Neural progenitor cell (in vitro differentiated cells): Measurements from ENCODE around the gene GBP2.

Experiments used
- CTCF ChIP-seq: fragments of 200-600 bp; sonication (generic); IDR thresholded peaks from 2 replicates; pipeline ENCODE4 v1.5.1; 2017; ENCODE audit warnings: antibody characterized with exemption, mild to moderate bottlenecking
- EZH2 ChIP-seq: fragments of 200-600 bp; sonication (generic); IDR thresholded peaks from 2 replicates; pipeline ENCODE4 v1.6.1; 2017; ENCODE audit warnings: antibody characterized with exemption, mild to moderate bottlenecking, moderate library complexity
- EZH2phosphoT487 ChIP-seq: fragments of 200-600 bp; sonication (generic); IDR thresholded peaks from 2 replicates; pipeline ENCODE4 v1.6.1; 2017; ENCODE audit warnings: antibody characterized with exemption

GRCh38 chr1:89143484-89143883 lies 17.6 kb upstream of the GBP2 start:
- TF ChIP-seq CTCF = no peak
- no peak for TF ChIP-seq EZH2
- TF ChIP-seq EZH2phosphoT487 = no peak
